H1 (cell line): ENCODE measurements around the gene LRRC4. TPM values are rescaled to one million over a fixed set of nuclear protein-coding genes. Genes with fewer than 3 reads are reported as not detected.
A peak's percentile ranks its signal among the peaks of the same experiment; 100 is the strongest.

Experiments used
- CTCF ChIA-PET: fragments of 300-600 bp; sonication (Branson Sonifier 250); formaldehyde crosslinking; loops from one replicate; lab custom pipeline; 2021; ENCODE audit not compliant: partially characterized antibody; lab: Charles Lee
- POLR2A ChIA-PET: fragments of 300-600 bp; sonication (Branson Sonifier 250); formaldehyde crosslinking; loops from one replicate; lab custom pipeline; 2021; ENCODE audit warnings: inconsistent platforms; ENCODE audit not compliant: partially characterized antibody; lab: Charles Lee
- DNase-seq, 2 experiments: peaks; one replicate each; pipeline versions ENCODE4 v3.0.0 to v3.0.0-alpha.2; 2010 to 2022; ENCODE audit warnings: low spot score in 2 of 2, low read depth in 1 of 2, mixed read lengths in 1 of 2
- FAIRE-seq: peaks from 2 replicates; lab custom pipeline; 2011; peaks lifted over from hg19 to GRCh38; lab: Jason Lieb, UNC
- H2AFZ ChIP-seq: 2 replicates; pipeline ENCODE4 v1.8.1; 2012; ENCODE audit warnings: low read length, inconsistent platforms
- H2AK5ac ChIP-seq: 2 replicates; pipeline ENCODE4 v1.6.1; 2013; ENCODE audit warnings: low read depth, low read length
- H2BK120ac ChIP-seq: replicated peaks from 2 replicates; pipeline ENCODE3; 2013; ENCODE audit warnings: low read depth, low read length, inconsistent platforms
- H2BK12ac ChIP-seq: 2 replicates; pipeline ENCODE4 v1.6.1; 2013; ENCODE audit warnings: low read depth, low read length
- H2BK15ac ChIP-seq: 2 replicates; pipeline ENCODE4 v1.6.1; 2013; ENCODE audit warnings: low read length
- H2BK20ac ChIP-seq: 2 replicates; pipeline ENCODE4 v1.6.1; 2013; ENCODE audit warnings: low read length
- H2BK5ac ChIP-seq: 2 replicates; pipeline ENCODE4 v1.6.1; 2013; ENCODE audit warnings: low read depth, low read length
- H3K14ac ChIP-seq: 2 replicates; pipeline ENCODE4 v1.6.1; 2013; ENCODE audit warnings: inconsistent platforms; ENCODE audit not compliant: insufficient read length
- H3K18ac ChIP-seq: 2 replicates; pipeline ENCODE4 v1.6.1; 2013; ENCODE audit warnings: low read length; ENCODE audit errors: extremely low read depth
- H3K23ac ChIP-seq: 2 replicates; pipeline ENCODE4 v1.6.1; 2013; ENCODE audit warnings: inconsistent platforms; ENCODE audit not compliant: insufficient read length
- H3K23me2 ChIP-seq: 2 replicates; pipeline ENCODE4 v1.6.1; 2013; ENCODE audit warnings: low read depth, low read length
- H3K27ac ChIP-seq: 2 replicates; pipeline ENCODE4 v1.6.1; 2011; ENCODE audit warnings: low read depth, low read length, inconsistent platforms
- H3K27me3 ChIP-seq, 4 experiments: replicated peaks in 1 of 4; 1 replicate in 1 of 4; 2 replicates in 3 of 4; pipeline versions ENCODE4 v1.6.1 to v1.8.1; 2011 to 2013; ENCODE audit warnings: low read length in 3 of 4, mild to moderate bottlenecking in 3 of 4, inconsistent platforms in 2 of 4, mixed read lengths in 2 of 4, moderate library complexity in 1 of 4; ENCODE audit not compliant: control insufficient read depth in 3 of 4, insufficient read depth in 3 of 4; ENCODE audit errors: extremely low read depth in 1 of 4
- H3K36me3 ChIP-seq, 4 experiments: 2 replicates each; pipeline versions ENCODE4 v1.6.1 to v1.8.1; 2011 to 2013; ENCODE audit warnings: mild to moderate bottlenecking in 4 of 4, low read length in 3 of 4, moderate library complexity in 2 of 4, control low read depth in 1 of 4, inconsistent platforms in 1 of 4; ENCODE audit not compliant: insufficient read depth in 4 of 4, control insufficient read depth in 2 of 4
- H3K4ac ChIP-seq: replicated peaks from 2 replicates; pipeline ENCODE3; 2013; ENCODE audit warnings: low read length, low read depth, mixed read lengths, inconsistent platforms; ENCODE audit not compliant: insufficient read length
- H3K4me1 ChIP-seq, 4 experiments: replicated peaks in 1 of 4; 1 replicate in 1 of 4; 2 replicates in 3 of 4; pipeline versions ENCODE4 v1.6.1 to v1.8.1; 2011 to 2013; ENCODE audit warnings: low read length in 3 of 4, inconsistent platforms in 2 of 4, mixed read lengths in 1 of 4; ENCODE audit not compliant: insufficient read depth in 4 of 4, control insufficient read depth in 3 of 4
- H3K4me2 ChIP-seq, 2 experiments: 2 replicates each; pipeline versions ENCODE4 v1.6.1 to v1.8.1; 2011 to 2013; ENCODE audit warnings: low read depth in 2 of 2, low read length in 2 of 2, control low read depth in 1 of 2, inconsistent platforms in 1 of 2, mild to moderate bottlenecking in 1 of 2; ENCODE audit not compliant: insufficient read depth in 1 of 2
- H3K4me3 ChIP-seq, 4 experiments: fragments of 200-600, 300-600 bp in 1 of 4; sonication (generic), shearing (Covaris generic), sonication (Bioruptor Twin) in 1 of 4; 2 replicates each; pipeline versions ENCODE4 v1.5.1 to v1.8.1; 2011 to 2016; ENCODE audit warnings: low read length in 4 of 4, low read depth in 3 of 4, control low read depth in 2 of 4, inconsistent platforms in 2 of 4, mild to moderate bottlenecking in 2 of 4, mixed read lengths in 1 of 4, moderate library complexity in 1 of 4; ENCODE audit not compliant: insufficient read depth in 2 of 4; ENCODE audit errors: extremely low read depth in 1 of 4
- H3K56ac ChIP-seq: replicated peaks from 2 replicates; pipeline ENCODE3; 2013; ENCODE audit warnings: low read depth, mild to moderate bottlenecking, mixed read lengths, low read length, inconsistent platforms; ENCODE audit not compliant: insufficient read length
- H3K79me1 ChIP-seq: 2 replicates; pipeline ENCODE4 v1.6.1; 2013; ENCODE audit warnings: low read depth, low read length, control low read depth
- H3K79me2 ChIP-seq, 2 experiments: 2 replicates each; pipeline versions ENCODE4 v1.6.1 to v1.8.1; 2012 to 2013; ENCODE audit warnings: low read length in 2 of 2, mild to moderate bottlenecking in 2 of 2, inconsistent platforms in 1 of 2; ENCODE audit not compliant: insufficient read depth in 2 of 2, control insufficient read depth in 1 of 2
- H3K9ac ChIP-seq, 4 experiments: replicated peaks in 1 of 4; 1 replicate in 1 of 4; 2 replicates in 3 of 4; pipeline versions ENCODE4 v1.6.1 to v1.8.1; 2011 to 2013; ENCODE audit warnings: low read depth in 3 of 4, low read length in 3 of 4, control low read depth in 2 of 4, mild to moderate bottlenecking in 2 of 4, moderate library complexity in 2 of 4, inconsistent platforms in 1 of 4; ENCODE audit errors: extremely low read depth in 1 of 4
- H3K9me3 ChIP-seq, 2 experiments: 2 replicates each; pipeline versions ENCODE4 v1.6.1 to v1.8.1; 2012 to 2013; ENCODE audit warnings: mild to moderate bottlenecking in 2 of 2, moderate library complexity in 2 of 2, control low read depth in 1 of 2, inconsistent platforms in 1 of 2, low read depth in 1 of 2, low read length in 1 of 2, mixed read lengths in 1 of 2; ENCODE audit not compliant: insufficient read depth in 2 of 2
- H4K20me1 ChIP-seq, 2 experiments: replicated peaks in 1 of 2; 2 replicates each; pipeline versions ENCODE3 to v1.8.1; 2011 to 2013; ENCODE audit warnings: inconsistent platforms in 2 of 2, low read length in 2 of 2, mild to moderate bottlenecking in 1 of 2; ENCODE audit not compliant: insufficient read depth in 2 of 2, control insufficient read depth in 1 of 2
- H4K5ac ChIP-seq: 2 replicates; pipeline ENCODE4 v1.6.1; 2013; ENCODE audit warnings: low read length, low read depth, mixed read lengths, inconsistent platforms; ENCODE audit not compliant: insufficient read length
- H4K8ac ChIP-seq: 2 replicates; pipeline ENCODE4 v1.8.0; 2013; ENCODE audit warnings: mild to moderate bottlenecking, moderate library complexity, low read length, inconsistent platforms; ENCODE audit not compliant: insufficient read depth; ENCODE audit errors: extremely low read depth
- H4K91ac ChIP-seq: replicated peaks from 2 replicates; pipeline ENCODE3; 2013; ENCODE audit warnings: low read length, mixed read lengths, inconsistent platforms; ENCODE audit not compliant: insufficient read length
- WGBS, 2 experiments: shearing (Covaris generic) in 1 of 2; methylation state at CpG; one replicate each; pipeline versions ENCODE4 v1.1.6 to v1.1.7; 2013 to 2015; ENCODE audit warnings: low lambda C conversion rate in 2 of 2, mixed read lengths in 2 of 2, inconsistent platforms in 1 of 2, low coverage in 1 of 2, missing lambda C conversion rate in 1 of 2; ENCODE audit not compliant: insufficient replicate concordance in 2 of 2, insufficient coverage in 1 of 2, insufficient read length in 1 of 2; ENCODE audit errors: extremely low coverage in 1 of 2, missing lambda C conversion rate in 1 of 2; 5-methylcytosine and 5-hydroxymethylcytosine counted together
- polyA plus RNA-seq, 7 experiments: library from polyadenylated mRNA; depleted of rRNA in 3 of 7; stranded (reverse) in 5 of 7; unstranded in 2 of 7; fragments of >200 nt in 5 of 7; fragments of 200-250 nt in 2 of 7; gene quantifications; 1 replicate in 5 of 7; 2 replicates in 1 of 7; 4 replicates in 1 of 7; pipeline versions ENCODE4 v1.2.1 to v1.2.3, GENCODE V29; 2011 to 2013; ENCODE audit warnings: missing spikeins in 2 of 7, mixed read lengths in 2 of 7
- total RNA-seq: library from RNA; stranded (reverse); fragmentation: NEBNext Ultra II Directional; extraction: Animal tissue kit (Norgen Biotek cat#: 25700); gene quantifications from 2 replicates; pipeline ENCODE4 v1.2.1, GENCODE V29; 2021

LRRC4 gene
- total and polyA plus RNA-seq, 2 of the 8 experiments (the other 6 are each of a cell fraction or from before 2014, with no cell fraction given), result 13.4 to 16.4 TPM

DNA sequence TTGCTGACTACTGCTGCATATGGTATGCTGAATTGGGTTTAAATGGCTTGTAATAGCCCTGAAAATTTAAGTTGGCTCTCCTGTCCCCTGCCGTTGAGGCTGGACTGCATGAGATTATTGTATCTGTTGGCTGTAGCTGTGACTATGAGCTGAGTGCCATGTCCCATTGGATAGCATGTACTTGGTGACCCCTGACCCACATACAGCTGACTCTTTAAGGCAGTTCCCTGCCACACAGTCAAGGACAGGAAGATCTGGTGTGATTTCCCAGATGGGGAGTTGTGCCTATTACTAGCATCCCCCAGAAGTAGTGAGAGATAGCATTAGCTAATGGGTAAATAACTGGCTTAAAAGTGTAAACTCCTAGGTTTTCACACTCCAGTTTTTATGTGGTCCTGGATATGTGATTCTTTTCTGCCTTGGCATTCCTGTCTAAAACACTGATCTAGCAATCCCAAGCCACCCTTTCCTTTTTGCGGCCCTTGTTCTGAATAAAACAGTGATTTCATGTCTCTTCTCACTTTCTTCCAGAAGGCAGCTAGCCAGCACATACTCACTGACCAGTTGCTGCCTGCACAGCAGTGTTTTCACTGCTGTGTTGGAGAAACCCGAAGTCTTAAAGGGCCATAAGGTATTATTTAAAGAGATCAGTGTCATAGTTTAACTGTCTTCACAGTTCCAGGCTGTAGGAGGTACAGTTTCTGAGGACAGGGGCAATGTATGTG lies 35.9 kb downstream of the LRRC4 start:
- Histone ChIP-seq H3K56ac (no peak overlapping the region), H3K4me1 (peaks cover 2 to 15% (median 9%) of the 10 kb centered on the region in 4 experiments; a peak in 6 of 7 replicates), H2AFZ (no peak overlapping the region), H2BK15ac (0 out of 2 replicates have a peak overlapping the region, but pooled peaks have one; percentile 62), H3K4me3 (no peak overlapping the region), H3K9ac (no peak overlapping the region), H2BK120ac (no peak overlapping the region), H4K5ac (no peak overlapping the region), H4K20me1 (no peaks in the 10 kb centered on the region), H3K23me2 (no peaks in the 10 kb centered on the region), H3K79me2 (no peaks in the 10 kb centered on the region), H3K79me1 (peaks cover 4% of the 10 kb centered on the region; the same call in 1 of the 2 replicates), H3K4me2 (no peak overlapping the region), H3K4ac (no peak overlapping the region), H3K14ac (no peak overlapping the region), H3K23ac (no peak overlapping the region), H3K18ac (no peak overlapping the region), H4K8ac (no peak overlapping the region), H2BK5ac (no peak overlapping the region), H3K9me3 (no peaks in the 10 kb centered on the region), H2BK12ac (no peak overlapping the region), H3K27me3 (no peaks in the 10 kb centered on the region), H2AK5ac (no peak overlapping the region; the same call in 1 of the 2 replicates), H3K27ac (no peak overlapping the region), H2BK20ac (no peak overlapping the region), H3K36me3 (peaks cover 0 to 11% (median 5%) of the 10 kb centered on the region in 4 experiments; a peak in 3 of 8 replicates), H4K91ac (no peak overlapping the region)
- FAIRE-seq, result no peak
- ChIA-PET CTCF (interaction anchor here (0.9 to 2.5 kb wide), 7 partner anchors 9 to 72 kb away, joined by 3 to 10 read pairs (median 4); no protein-coding TSS in a partner anchor), POLR2A (interaction anchor here (1.3 kb wide), 1 partner anchor 15 kb away, joined by 3 read pairs; no protein-coding TSS in a partner anchor)
- no peak for DNase-seq
- 77% methylated on average over 3 of the region's 3 CpGs; no CpG with 5 or more reads in 1 of the 2 experiments for WGBS, 2 experiments
